Esophagus mucosa (tissue), 1 donor: ENCODE measurements around the gene ZFHX2. TPM values are rescaled to one million over a fixed set of nuclear protein-coding genes. Genes with fewer than 3 reads are reported as not detected.

Experiments
- total RNA-seq: library from RNA; stranded (reverse); gene quantifications from one replicate; pipeline ENCODE4 v1.2.4, GENCODE V29; 2023
- donor health status: DM: yes; HTN: yes; CAD: no.

ZFHX2 gene
- total RNA-seq, 1 donor from 2014 or later: 0.44 TPM

Other genes starting within 250 kb of the ZFHX2 start
- 5.1 TPM for gene PPP1R3E, start 248.9 kb downstream of the ZFHX2 start, total RNA-seq
- 29.1 TPM for gene BCL2L2, start 244.9 kb downstream of the ZFHX2 start, total RNA-seq
- gene PABPN1, start 230.3 kb downstream of the ZFHX2 start, total RNA-seq: 77.7 TPM
- 2.0 TPM for gene SLC22A17, start 198.9 kb downstream of the ZFHX2 start, total RNA-seq
- gene EFS, start 186.6 kb downstream of the ZFHX2 start, total RNA-seq: 27.6 TPM
- gene IL25, start 179.0 kb downstream of the ZFHX2 start, total RNA-seq: not detected
- gene CMTM5, start 174.7 kb downstream of the ZFHX2 start, total RNA-seq: not detected
- not detected for gene MYH6, start 143.5 kb downstream of the ZFHX2 start, total RNA-seq
- 0.72 TPM for gene MYH7, start 116.1 kb downstream of the ZFHX2 start, total RNA-seq
- 20.4 TPM for gene NGDN, start 82.1 kb downstream of the ZFHX2 start, total RNA-seq
- gene THTPA, start 4.5 kb upstream of the ZFHX2 start, total RNA-seq: 7.6 TPM
- gene AP1G2, start 16.0 kb upstream of the ZFHX2 start, total RNA-seq: 81.3 TPM
- 0.04 TPM for gene JPH4, start 27.0 kb upstream of the ZFHX2 start, total RNA-seq
- not detected for gene DHRS2, start 84.6 kb upstream of the ZFHX2 start, total RNA-seq